OCI-LY3 (cell line): ENCODE measurements around the gene ECSCR.
"Not testable (repeated sequence)": the region's sequence is repeated elsewhere in the genome, so short reads cannot be mapped to it uniquely, and the experiment has no call there.

Experiments used
- EZH2phosphoT487 ChIP-seq: fragments of 200-600 bp; shearing (Covaris generic); IDR thresholded peaks from 2 replicates; pipeline ENCODE4 v1.6.1; 2018; ENCODE audit warnings: antibody characterized with exemption, mixed run types, low read depth
- TF ChIP-seq, protein P1 (sequence below): fragments of 200-600, 300-600 bp; sonication (generic); IDR thresholded peaks from 2 replicates; pipeline ENCODE4 v1.5.1; 2014; ENCODE audit warnings: antibody characterized with exemption, low read length, low read depth

DNA sequence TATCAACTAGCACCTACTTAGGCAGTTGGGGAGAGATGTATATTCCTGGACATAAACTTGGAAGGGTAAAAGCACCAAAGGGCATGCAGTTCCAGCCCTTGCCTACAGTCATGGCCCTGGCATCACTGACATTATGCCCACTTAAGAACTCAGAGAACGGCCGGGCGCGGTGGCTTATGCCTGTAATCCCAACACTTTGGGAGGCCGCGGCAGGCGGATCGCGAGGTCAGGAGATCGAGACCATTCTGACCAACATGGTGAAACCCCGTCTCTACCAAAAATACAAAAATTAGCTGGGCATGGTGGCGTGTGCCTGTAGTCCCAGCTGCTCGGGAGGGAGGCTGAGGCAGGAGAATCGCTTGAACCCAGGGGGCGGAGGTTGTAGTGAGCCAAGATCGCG lies 22.1 kb downstream of the ECSCR start:
- TF ChIP-seq, protein P1, sequence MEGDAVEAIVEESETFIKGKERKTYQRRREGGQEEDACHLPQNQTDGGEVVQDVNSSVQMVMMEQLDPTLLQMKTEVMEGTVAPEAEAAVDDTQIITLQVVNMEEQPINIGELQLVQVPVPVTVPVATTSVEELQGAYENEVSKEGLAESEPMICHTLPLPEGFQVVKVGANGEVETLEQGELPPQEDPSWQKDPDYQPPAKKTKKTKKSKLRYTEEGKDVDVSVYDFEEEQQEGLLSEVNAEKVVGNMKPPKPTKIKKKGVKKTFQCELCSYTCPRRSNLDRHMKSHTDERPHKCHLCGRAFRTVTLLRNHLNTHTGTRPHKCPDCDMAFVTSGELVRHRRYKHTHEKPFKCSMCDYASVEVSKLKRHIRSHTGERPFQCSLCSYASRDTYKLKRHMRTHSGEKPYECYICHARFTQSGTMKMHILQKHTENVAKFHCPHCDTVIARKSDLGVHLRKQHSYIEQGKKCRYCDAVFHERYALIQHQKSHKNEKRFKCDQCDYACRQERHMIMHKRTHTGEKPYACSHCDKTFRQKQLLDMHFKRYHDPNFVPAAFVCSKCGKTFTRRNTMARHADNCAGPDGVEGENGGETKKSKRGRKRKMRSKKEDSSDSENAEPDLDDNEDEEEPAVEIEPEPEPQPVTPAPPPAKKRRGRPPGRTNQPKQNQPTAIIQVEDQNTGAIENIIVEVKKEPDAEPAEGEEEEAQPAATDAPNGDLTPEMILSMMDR: not testable (repeated sequence)
- not testable (repeated sequence) for TF ChIP-seq EZH2phosphoT487
